Astrocyte (in vitro differentiated cells and primary cell): ENCODE results near the gene TRIM50. TPM values are rescaled to one million over a fixed set of nuclear protein-coding genes. Genes with fewer than 3 reads are reported as not detected.

ENCODE experiments used
- DNase-seq: peaks from one replicate; pipeline ENCODE4 v3.0.0-alpha.2; 2010; ENCODE audit warnings: low read depth
- FAIRE-seq: peaks from 2 replicates; lab custom pipeline; 2011; peaks lifted over from hg19 to GRCh38; lab: Jason Lieb, UNC
- H2AFZ ChIP-seq: 2 replicates; pipeline ENCODE4 v1.6.0; 2012; ENCODE audit warnings: low read depth, low read length, inconsistent platforms
- H3K27ac ChIP-seq: 2 replicates; pipeline ENCODE4 v1.5.1; 2011; ENCODE audit warnings: low read depth, low read length, inconsistent platforms
- H3K27me3 ChIP-seq: 2 replicates; pipeline ENCODE4 v1.6.0; 2011; ENCODE audit warnings: low read length, inconsistent platforms; ENCODE audit not compliant: insufficient read depth
- H3K36me3 ChIP-seq: 2 replicates; pipeline ENCODE4 v1.5.1; 2011; ENCODE audit warnings: low read length, inconsistent platforms; ENCODE audit not compliant: insufficient read depth
- H3K4me1 ChIP-seq: 2 replicates; pipeline ENCODE4 v1.5.1; 2011; ENCODE audit warnings: low read length, inconsistent platforms; ENCODE audit not compliant: insufficient read depth
- H3K4me2 ChIP-seq: 2 replicates; pipeline ENCODE4 v1.6.0; 2012; ENCODE audit warnings: low read length, inconsistent platforms
- H3K4me3 ChIP-seq: 2 replicates; pipeline ENCODE4 v1.5.1; 2011; ENCODE audit warnings: low read depth, mild to moderate bottlenecking, low read length, inconsistent platforms; ENCODE audit not compliant: insufficient read depth
- H3K79me2 ChIP-seq: 2 replicates; pipeline ENCODE4 v1.6.0; 2012; ENCODE audit warnings: mild to moderate bottlenecking, low read length, inconsistent platforms; ENCODE audit not compliant: insufficient read depth
- H3K9ac ChIP-seq: 2 replicates; pipeline ENCODE4 v1.6.0; 2012; ENCODE audit warnings: mild to moderate bottlenecking, low read length, inconsistent platforms
- H3K9me3 ChIP-seq: 2 replicates; pipeline ENCODE4 v1.5.1; 2012; ENCODE audit warnings: low read depth, mild to moderate bottlenecking, low read length, inconsistent platforms; ENCODE audit not compliant: insufficient read depth
- H4K20me1 ChIP-seq: 2 replicates; pipeline ENCODE4 v1.6.0; 2012; ENCODE audit warnings: low read length, inconsistent platforms; ENCODE audit not compliant: insufficient read depth
- H3K27ac Mint-ChIP-seq: one replicate; pipeline ENCODE4 v1.8.0; 2021; ENCODE audit warnings: mild to moderate bottlenecking, mixed read lengths; ENCODE audit not compliant: unreplicated experiment
- H3K27me3 Mint-ChIP-seq: one replicate; pipeline ENCODE4 v1.8.0; 2021; ENCODE audit warnings: low read depth, mixed read lengths; ENCODE audit not compliant: unreplicated experiment
- H3K36me3 Mint-ChIP-seq: one replicate; pipeline ENCODE4 v1.8.0; 2021; ENCODE audit warnings: low read depth, mixed read lengths; ENCODE audit not compliant: unreplicated experiment
- H3K4me1 Mint-ChIP-seq: one replicate; pipeline ENCODE4 v1.8.0; 2021; ENCODE audit warnings: low read depth, mixed read lengths; ENCODE audit not compliant: unreplicated experiment
- H3K4me3 Mint-ChIP-seq: one replicate; pipeline ENCODE4 v1.8.0; 2021; ENCODE audit warnings: mild to moderate bottlenecking, moderate library complexity, mixed read lengths; ENCODE audit not compliant: unreplicated experiment
- H3K9me3 Mint-ChIP-seq: one replicate; pipeline ENCODE4 v1.8.0; 2021; ENCODE audit warnings: mild to moderate bottlenecking, mixed read lengths; ENCODE audit not compliant: unreplicated experiment
- CTCF ChIP-seq: IDR thresholded peaks from 2 replicates; pipeline ENCODE4 v1.5.1; 2011; ENCODE audit warnings: low read depth, mild to moderate bottlenecking, inconsistent platforms, low read length, moderate library complexity; ENCODE audit not compliant: insufficient read depth
- EZH2 ChIP-seq: IDR thresholded peaks from 2 replicates; pipeline ENCODE4 v1.6.1; 2012; ENCODE audit warnings: mild to moderate bottlenecking, low read length, inconsistent platforms; ENCODE audit not compliant: insufficient read depth
- total RNA-seq: library from RNA; stranded (reverse); gene quantifications from 2 replicates; pipeline ENCODE4 v1.2.1, GENCODE V29; 2021

The TRIM50 gene
- total RNA-seq, 1 donor from 2014 or later: not detected

- Mint-ChIP-seq H3K4me3 (no peak overlapping the region), H3K27ac (no peak overlapping the region), H3K4me1 (no peaks in the 10 kb centered on the region), H3K27me3 (peaks cover 11% of the 10 kb centered on the region), H3K9me3 (peaks cover 2% of the 10 kb centered on the region), H3K36me3 (peaks cover 2% of the 10 kb centered on the region)
- TF ChIP-seq CTCF: no peak
- no peak for TF ChIP-seq EZH2
- no peak for DNase-seq
- H3K9ac ChIP-seq: no peak overlapping the region
- H3K27me3 ChIP-seq: peaks cover 5% of the 10 kb centered on the region
- no peak overlapping the region for H3K27ac ChIP-seq
- FAIRE-seq: no peak
- no peak overlapping the region for H2AFZ ChIP-seq
- H3K4me1 ChIP-seq: no peaks in the 10 kb centered on the region
- no peaks in the 10 kb centered on the region for H4K20me1 ChIP-seq
- H3K4me3 ChIP-seq: no peak overlapping the region
- H3K79me2 ChIP-seq: no peaks in the 10 kb centered on the region
- H3K4me2 ChIP-seq: no peak overlapping the region
- H3K9me3 ChIP-seq: no peaks in the 10 kb centered on the region
- H3K36me3 ChIP-seq: no peaks in the 10 kb centered on the region
Observed at GRCh38 chr7:73366990-73367389, 39.1 kb upstream of the TRIM50 start.

GRCh38 chr7:73366127-73366526 is 38.2 kb upstream of the TRIM50 start:
- H2AFZ ChIP-seq: no peak overlapping the region
- no peaks in the 10 kb centered on the region for H3K9me3 ChIP-seq
- no peak overlapping the region for H3K9ac ChIP-seq
- H3K36me3 ChIP-seq: no peaks in the 10 kb centered on the region
- H3K4me2 ChIP-seq: no peak overlapping the region
- Mint-ChIP-seq H3K4me1 (no peaks in the 10 kb centered on the region), H3K27me3 (peaks cover 11% of the 10 kb centered on the region), H3K4me3 (no peak overlapping the region), H3K36me3 (peaks cover 2% of the 10 kb centered on the region), H3K9me3 (peaks cover 2% of the 10 kb centered on the region), H3K27ac (no peak overlapping the region)
- H3K79me2 ChIP-seq: no peaks in the 10 kb centered on the region
- FAIRE-seq (no peak), DNase-seq (no peak)
- peaks cover 5% of the 10 kb centered on the region for H3K27me3 ChIP-seq
- no peaks in the 10 kb centered on the region for H4K20me1 ChIP-seq
- H3K4me3 ChIP-seq: no peak overlapping the region
- no peak overlapping the region for H3K27ac ChIP-seq
- TF ChIP-seq EZH2: no peak
- no peak for TF ChIP-seq CTCF
- no peaks in the 10 kb centered on the region for H3K4me1 ChIP-seq

- no peak for FAIRE-seq
Observed at GRCh38 chr7:73364006-73364728, 36.3 kb upstream of the TRIM50 start.

More at GRCh38 chr7:73364006-73364728, 36.3 kb upstream of the TRIM50 start:
- Histone ChIP-seq H4K20me1 (no peaks in the 10 kb centered on the region), H3K9me3 (no peaks in the 10 kb centered on the region), H3K9ac (no peak overlapping the region), H3K27ac (no peak overlapping the region), H2AFZ (no peak overlapping the region), H3K4me2 (no peak overlapping the region), H3K4me1 (no peaks in the 10 kb centered on the region), H3K79me2 (no peaks in the 10 kb centered on the region), H3K36me3 (no peaks in the 10 kb centered on the region), H3K4me3 (no peak overlapping the region), H3K27me3 (peaks cover 5% of the 10 kb centered on the region)
- Mint-ChIP-seq H3K27me3 (peaks cover 15% of the 10 kb centered on the region), H3K4me3 (no peak overlapping the region), H3K4me1 (no peaks in the 10 kb centered on the region), H3K9me3 (peaks cover 8% of the 10 kb centered on the region), H3K27ac (no peak overlapping the region), H3K36me3 (peaks cover 3% of the 10 kb centered on the region)
- no peak for TF ChIP-seq EZH2
- no peak for TF ChIP-seq CTCF
- no peak for DNase-seq
